Chondrocyte (in vitro differentiated cells): ENCODE measurements around the gene CHEK1. TPM values are rescaled to one million over a fixed set of nuclear protein-coding genes. Genes with fewer than 3 reads are reported as not detected.

Source experiments
- DNase-seq: peaks from one replicate; pipeline ENCODE4 v3.0.0; 2021; ENCODE audit warnings: mixed read lengths, low spot score
- H3K27ac Mint-ChIP-seq: one replicate; pipeline ENCODE4 v1.8.0; 2021; ENCODE audit warnings: mild to moderate bottlenecking, moderate library complexity, mixed read lengths; ENCODE audit not compliant: unreplicated experiment
- H3K27me3 Mint-ChIP-seq: 2 replicates; pipeline ENCODE4 v1.8.0; 2021; ENCODE audit warnings: low read depth, mixed read lengths
- H3K36me3 Mint-ChIP-seq: 2 replicates; pipeline ENCODE4 v1.8.0; 2021; ENCODE audit warnings: low read depth, mixed read lengths
- H3K4me1 Mint-ChIP-seq: 2 replicates; pipeline ENCODE4 v1.8.0; 2021; ENCODE audit warnings: low read depth, mild to moderate bottlenecking, mixed read lengths
- H3K4me3 Mint-ChIP-seq: one replicate; pipeline ENCODE4 v1.8.0; 2021; ENCODE audit warnings: mild to moderate bottlenecking, moderate library complexity, mixed read lengths; ENCODE audit not compliant: unreplicated experiment
- H3K9me3 Mint-ChIP-seq: 2 replicates; pipeline ENCODE4 v1.8.0; 2021; ENCODE audit warnings: low read depth, mixed read lengths
- total RNA-seq: library from RNA; stranded (reverse); gene quantifications from 3 replicates; pipeline ENCODE4 v1.2.1, GENCODE V29; 2021
- TF ChIP-seq, protein P1 (sequence below): fragments of 200-600 bp; sonication (generic); IDR thresholded peaks from 2 replicates; pipeline ENCODE4 v1.5.0; 2021; ENCODE audit warnings: antibody characterized with exemption, mild to moderate bottlenecking, moderate library complexity

The CHEK1 gene
- total RNA-seq, 1 donor from 2014 or later, result 23.5 TPM

GRCh38 chr11:125593114-125593820 is 31.7 kb upstream of the CHEK1 start:
- no peak for DNase-seq
- Mint-ChIP-seq H3K27ac (peak overlapping the region; percentile 98), H3K27me3 (no peaks in the 10 kb centered on the region), H3K4me1 (peaks cover 42% of the 10 kb centered on the region), H3K36me3 (peaks cover 12% of the 10 kb centered on the region), H3K9me3 (no peaks in the 10 kb centered on the region), H3K4me3 (peak overlapping the region; percentile 100)
- TF ChIP-seq, protein P1, sequence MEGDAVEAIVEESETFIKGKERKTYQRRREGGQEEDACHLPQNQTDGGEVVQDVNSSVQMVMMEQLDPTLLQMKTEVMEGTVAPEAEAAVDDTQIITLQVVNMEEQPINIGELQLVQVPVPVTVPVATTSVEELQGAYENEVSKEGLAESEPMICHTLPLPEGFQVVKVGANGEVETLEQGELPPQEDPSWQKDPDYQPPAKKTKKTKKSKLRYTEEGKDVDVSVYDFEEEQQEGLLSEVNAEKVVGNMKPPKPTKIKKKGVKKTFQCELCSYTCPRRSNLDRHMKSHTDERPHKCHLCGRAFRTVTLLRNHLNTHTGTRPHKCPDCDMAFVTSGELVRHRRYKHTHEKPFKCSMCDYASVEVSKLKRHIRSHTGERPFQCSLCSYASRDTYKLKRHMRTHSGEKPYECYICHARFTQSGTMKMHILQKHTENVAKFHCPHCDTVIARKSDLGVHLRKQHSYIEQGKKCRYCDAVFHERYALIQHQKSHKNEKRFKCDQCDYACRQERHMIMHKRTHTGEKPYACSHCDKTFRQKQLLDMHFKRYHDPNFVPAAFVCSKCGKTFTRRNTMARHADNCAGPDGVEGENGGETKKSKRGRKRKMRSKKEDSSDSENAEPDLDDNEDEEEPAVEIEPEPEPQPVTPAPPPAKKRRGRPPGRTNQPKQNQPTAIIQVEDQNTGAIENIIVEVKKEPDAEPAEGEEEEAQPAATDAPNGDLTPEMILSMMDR, result no peak

DNA sequence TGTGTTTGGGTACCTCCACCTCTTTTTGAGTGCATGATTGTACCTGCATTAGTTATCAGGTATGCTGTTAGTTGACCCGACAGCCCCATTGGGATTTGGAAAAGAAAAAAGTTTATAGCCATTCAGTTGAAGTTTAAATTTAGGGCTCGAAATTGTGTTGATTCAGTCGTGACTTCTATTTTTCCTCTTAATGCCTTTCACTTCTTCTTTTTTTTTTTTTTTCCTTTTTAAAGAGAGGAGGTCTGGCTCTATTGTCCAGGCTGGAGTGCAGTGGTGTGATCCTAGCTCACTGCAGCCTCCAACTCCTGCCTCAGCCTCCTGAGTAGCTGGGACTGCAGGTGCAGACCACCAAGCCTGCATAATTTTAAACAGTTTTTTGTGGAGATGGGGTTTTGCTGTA is 30.0 kb upstream of the CHEK1 start:
- Mint-ChIP-seq H3K4me1 (peaks cover 40% of the 10 kb centered on the region), H3K4me3 (no peak overlapping the region), H3K27me3 (no peaks in the 10 kb centered on the region), H3K9me3 (no peaks in the 10 kb centered on the region), H3K36me3 (peaks cover 18% of the 10 kb centered on the region), H3K27ac (no peak overlapping the region)
- no peak for DNase-seq
- TF ChIP-seq, protein P1, result no peak

- peaks cover 40% of the 10 kb centered on the region for H3K36me3 Mint-ChIP-seq
- no peaks in the 10 kb centered on the region for H3K27me3 Mint-ChIP-seq
- H3K4me3 Mint-ChIP-seq, result no peak overlapping the region
- TF ChIP-seq, protein P1, result no peak
- H3K9me3 Mint-ChIP-seq, result no peaks in the 10 kb centered on the region
- DNase-seq, result no peak
- peaks cover 29% of the 10 kb centered on the region for H3K4me1 Mint-ChIP-seq
- H3K27ac Mint-ChIP-seq, result peak overlapping the region; percentile 22
Observed at GRCh38 chr11:125600663-125601062, 24.3 kb upstream of the CHEK1 start.

GRCh38 chr11:125603207-125603606 is 21.8 kb upstream of the CHEK1 start:
- H3K4me3 Mint-ChIP-seq, result no peak overlapping the region
- peaks cover 45% of the 10 kb centered on the region for H3K36me3 Mint-ChIP-seq
- no peaks in the 10 kb centered on the region for H3K9me3 Mint-ChIP-seq
- DNase-seq, result no peak
- TF ChIP-seq, protein P1, result no peak
- peak overlapping the region; percentile 93 for H3K27ac Mint-ChIP-seq
- peaks cover 24% of the 10 kb centered on the region for H3K4me1 Mint-ChIP-seq
- no peaks in the 10 kb centered on the region for H3K27me3 Mint-ChIP-seq

GRCh38 chr11:125605417-125605816 is 19.5 kb upstream of the CHEK1 start:
- Mint-ChIP-seq H3K9me3 (no peaks in the 10 kb centered on the region), H3K4me3 (no peak overlapping the region), H3K4me1 (peaks cover 24% of the 10 kb centered on the region), H3K27ac (no peak overlapping the region), H3K27me3 (no peaks in the 10 kb centered on the region), H3K36me3 (peaks cover 53% of the 10 kb centered on the region)
- TF ChIP-seq, protein P1, result no peak
- DNase-seq, result no peak
